GM21381 (cell line): ENCODE data around the gene CMTM7.
"Not testable (repeated sequence)": the region's sequence is repeated elsewhere in the genome, so short reads cannot be mapped to it uniquely, and the experiment has no call there.

Experiments used
- ATAC-seq: cut with Tn5 transposase; IDR thresholded peaks from one replicate; pipeline ENCODE4 v1.9.1; 2021; ENCODE audit warnings: mild to moderate bottlenecking, moderate library complexity; ENCODE audit not compliant: unreplicated experiment

CMTM7 gene

GRCh38 chr3:32379831-32380500 lies 11.7 kb upstream of the CMTM7 start:
- ATAC-seq: no peak

GRCh38 chr3:32381922-32382321 lies 9.7 kb upstream of the CMTM7 start:
- no peak for ATAC-seq

GRCh38 chr3:32383136-32383711 lies 8.4 kb upstream of the CMTM7 start:
- ATAC-seq: no peak

DNA sequence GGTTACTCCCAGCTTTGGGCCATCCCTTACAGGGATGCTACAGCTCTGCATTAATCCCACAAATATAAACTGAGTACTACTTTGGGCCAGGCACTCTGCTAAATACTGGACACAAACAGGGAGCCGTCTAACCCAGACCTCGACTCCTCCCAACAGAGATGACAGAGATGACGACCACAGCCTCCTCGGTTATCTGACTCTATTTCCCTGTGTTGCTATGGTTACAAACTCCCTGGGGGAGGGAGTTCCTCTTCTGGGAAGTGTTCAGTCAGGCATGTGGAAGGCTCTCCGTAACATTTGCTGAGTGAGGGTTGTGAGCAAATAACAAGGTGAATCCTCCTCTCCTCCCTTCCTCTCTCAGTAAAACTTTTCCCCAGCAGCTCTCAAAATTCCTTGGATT lies 6.7 kb upstream of the CMTM7 start:
- ATAC-seq: no peak

DNA sequence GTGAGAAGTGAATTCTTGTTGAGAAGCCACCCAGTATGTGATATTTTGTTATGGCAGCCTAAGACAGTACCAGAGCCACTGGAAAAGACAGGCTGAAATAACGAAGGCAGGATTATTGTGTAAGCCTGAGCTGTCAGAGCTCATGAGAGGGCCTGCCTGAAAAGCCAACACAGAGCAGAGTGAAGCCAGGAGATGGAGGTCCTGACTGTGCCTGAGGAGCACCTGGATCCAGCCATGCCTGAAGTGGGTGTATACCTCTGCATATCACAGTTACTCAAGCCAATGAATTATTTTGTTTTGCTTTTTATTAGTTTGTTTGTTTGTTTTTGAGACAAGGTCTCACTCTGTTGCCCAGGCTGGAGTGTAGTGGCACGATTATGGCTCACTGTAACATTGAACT lies 4.1 kb upstream of the CMTM7 start:
- no peak for ATAC-seq

- ATAC-seq: not testable (repeated sequence)
These were observed 2.1 kb upstream of the CMTM7 start for GRCh38 chr3:32389577-32389976.

DNA sequence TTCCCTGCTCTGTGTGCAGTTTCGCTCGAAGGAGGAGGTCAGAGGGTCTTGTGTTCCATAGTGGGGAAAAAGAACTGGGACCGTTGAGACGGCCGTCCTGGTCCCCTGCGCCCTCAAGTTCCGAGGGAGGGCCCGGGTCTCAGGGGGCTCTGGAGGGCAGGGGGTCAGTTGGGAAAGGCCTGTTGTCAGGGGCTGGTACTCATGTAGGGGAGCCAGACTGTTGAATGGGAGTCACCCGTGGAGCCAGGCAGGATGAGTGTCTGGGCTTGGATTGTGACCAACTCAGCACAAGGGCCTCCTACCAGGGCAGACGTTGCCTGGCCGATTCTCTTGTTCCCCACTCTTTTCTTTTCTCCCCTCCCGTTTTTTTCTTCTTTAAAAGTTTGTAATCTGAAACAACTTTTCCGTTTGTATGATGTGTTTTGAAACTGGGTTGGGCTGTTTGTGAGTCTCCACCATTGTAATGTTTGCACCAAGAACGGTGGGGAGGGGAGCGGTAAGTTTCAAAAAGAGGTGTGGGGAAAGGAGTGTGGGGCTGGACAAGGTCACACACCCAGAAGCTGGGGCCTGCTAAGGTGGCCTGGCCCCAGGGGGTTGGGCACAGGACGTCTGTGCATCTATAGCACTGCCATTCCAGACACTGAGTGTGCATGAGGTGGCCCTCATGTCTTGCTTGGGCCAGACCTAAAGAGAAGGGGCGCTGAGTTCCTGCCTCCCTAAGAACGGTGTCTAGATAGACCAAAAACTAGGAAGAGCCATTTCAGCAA lies 1.1 kb downstream of the CMTM7 start:
- ATAC-seq: no peak

DNA sequence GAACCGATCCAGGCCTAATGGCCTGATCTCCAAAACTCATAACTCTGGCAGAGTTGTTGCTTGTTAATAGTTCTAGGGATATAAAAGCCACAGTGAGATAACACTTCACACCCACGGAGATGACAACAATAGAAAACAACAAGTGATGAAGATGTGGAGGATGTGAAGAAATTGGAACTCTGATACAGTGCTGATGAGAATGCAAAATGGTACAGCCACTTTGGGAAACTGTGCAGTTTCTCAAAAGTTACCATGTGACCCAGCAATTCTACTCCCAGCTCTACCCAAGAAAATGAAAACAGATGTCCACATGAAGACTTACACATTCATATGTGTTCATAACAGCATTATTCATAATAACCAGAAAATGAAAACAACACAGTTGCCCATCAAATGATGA lies 3.8 kb downstream of the CMTM7 start:
- ATAC-seq: no peak

GRCh38 chr3:32397941-32398340 lies 6.3 kb downstream of the CMTM7 start:
- no peak for ATAC-seq

- ATAC-seq: no peak
These were observed 6.9 kb downstream of the CMTM7 start for GRCh38 chr3:32398531-32398930.

DNA sequence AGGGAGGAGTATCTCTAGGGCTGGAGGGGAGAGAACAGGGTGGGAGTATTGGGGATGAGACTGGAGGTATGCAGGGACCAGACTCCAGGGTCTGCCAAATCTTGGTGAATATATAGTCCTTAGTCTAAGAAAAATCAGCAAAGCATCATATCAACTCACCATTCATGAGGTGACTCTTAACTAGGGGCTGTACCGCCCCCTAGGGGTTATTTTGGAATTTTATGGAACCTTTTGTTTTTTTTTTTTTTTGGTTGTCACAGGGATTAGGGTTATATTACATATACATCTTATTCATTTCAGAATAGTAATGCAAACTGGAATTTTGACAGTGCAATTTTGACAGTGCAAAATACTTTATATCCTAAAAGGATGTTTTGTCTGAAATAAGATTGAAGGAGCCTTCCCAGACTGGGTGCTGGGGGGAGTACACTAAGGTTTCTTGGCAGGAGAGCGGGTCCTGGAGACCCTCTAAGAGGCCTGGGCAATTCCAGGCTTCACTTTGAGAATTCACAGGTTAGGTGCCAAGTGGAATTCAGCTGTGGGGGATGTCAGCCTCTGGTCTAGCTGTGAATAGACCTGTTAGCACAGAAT lies 7.5 kb downstream of the CMTM7 start:
- no peak for ATAC-seq

GRCh38 chr3:32401126-32401525 lies 9.5 kb downstream of the CMTM7 start:
- ATAC-seq: peak; percentile 15

- peak; percentile 81 for ATAC-seq
These were observed 10.0 kb downstream of the CMTM7 start for GRCh38 chr3:32401556-32402081.

GRCh38 chr3:32403663-32404062 lies 12.0 kb downstream of the CMTM7 start:
- ATAC-seq: no peak

DNA sequence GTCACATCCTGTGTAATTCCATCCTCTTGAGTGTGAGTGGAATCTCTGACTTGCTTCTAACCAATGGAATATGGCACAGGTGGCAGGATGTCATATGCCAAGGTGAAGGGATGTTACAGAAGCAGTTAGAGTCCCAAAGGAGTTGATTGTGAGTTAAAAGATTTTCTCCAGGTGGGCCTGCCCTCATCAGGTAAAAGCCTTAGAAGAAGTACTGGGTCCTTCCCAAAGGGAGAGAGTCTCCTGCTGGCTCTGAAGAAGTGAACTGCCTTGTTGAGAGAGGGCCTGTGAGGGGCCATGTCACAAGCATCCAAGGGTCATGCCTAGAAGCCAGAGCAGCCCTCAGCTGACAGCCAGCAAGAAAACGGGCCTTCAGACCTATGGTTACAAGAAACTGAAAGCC lies 13.1 kb downstream of the CMTM7 start:
- ATAC-seq: no peak

DNA sequence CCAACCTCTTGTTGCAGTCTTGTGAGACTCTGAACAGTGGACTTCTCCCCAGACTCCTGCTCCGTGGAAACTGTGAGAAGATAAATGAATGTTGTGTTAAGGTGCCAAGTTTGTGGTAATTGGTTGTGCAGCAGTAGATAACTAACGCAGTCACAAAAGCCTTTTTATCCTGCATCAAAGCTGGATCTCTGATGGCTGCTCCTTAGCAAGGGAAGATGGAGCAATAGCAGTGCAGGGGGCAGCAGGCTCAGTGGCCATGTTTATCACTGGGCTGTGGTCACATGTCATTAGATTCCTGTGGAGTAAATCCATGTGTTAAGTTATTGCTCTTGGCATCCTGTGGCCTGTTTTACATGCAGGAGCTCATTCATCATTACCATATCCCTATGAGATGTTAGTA lies 13.5 kb downstream of the CMTM7 start:
- no peak for ATAC-seq

GRCh38 chr3:32405711-32406323 lies 14.2 kb downstream of the CMTM7 start:
- no peak for ATAC-seq

DNA sequence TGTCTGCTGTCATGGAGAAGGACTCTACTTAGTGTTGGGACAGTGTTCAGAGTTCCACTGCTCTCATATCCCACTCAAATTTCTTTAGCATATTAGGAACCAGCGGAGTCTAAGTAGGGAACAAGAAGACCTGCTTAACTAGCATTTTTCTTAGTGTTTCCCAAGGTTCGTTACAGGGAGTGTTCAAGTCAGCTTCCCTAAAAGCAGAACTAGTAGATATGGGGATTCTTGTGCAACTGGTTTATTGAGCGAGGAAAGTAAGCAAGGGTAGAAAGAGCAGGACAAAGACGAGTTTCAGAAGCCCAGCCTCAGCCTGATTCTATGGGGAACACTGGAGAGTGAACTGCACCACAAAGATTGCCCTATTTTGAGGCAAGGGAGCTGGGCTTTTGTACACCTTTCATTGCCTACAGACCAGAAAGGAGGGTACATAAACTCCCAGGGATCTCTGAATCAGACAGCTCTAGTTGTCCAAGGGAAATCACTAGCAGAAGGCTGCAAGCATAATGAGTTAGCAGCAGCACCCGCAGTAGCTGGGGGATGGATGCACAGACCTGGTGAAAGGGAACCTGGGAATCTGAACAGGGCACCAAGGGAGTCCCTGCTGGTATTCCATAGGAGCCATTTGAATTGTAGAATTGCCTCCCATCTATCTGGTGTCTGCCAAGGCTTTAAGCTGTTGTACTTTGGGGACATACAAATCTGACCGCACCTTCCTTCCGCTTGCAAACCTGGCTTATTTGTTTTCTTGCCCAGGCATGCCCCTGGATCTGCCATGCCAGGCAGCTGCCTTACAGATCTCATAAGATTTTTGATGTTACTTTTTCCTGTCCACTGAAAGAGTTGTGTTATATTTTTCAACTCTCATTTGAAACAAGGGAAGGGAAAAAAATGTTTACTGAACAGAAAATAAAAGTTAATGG lies 15.1 kb downstream of the CMTM7 start:
- no peak for ATAC-seq

DNA sequence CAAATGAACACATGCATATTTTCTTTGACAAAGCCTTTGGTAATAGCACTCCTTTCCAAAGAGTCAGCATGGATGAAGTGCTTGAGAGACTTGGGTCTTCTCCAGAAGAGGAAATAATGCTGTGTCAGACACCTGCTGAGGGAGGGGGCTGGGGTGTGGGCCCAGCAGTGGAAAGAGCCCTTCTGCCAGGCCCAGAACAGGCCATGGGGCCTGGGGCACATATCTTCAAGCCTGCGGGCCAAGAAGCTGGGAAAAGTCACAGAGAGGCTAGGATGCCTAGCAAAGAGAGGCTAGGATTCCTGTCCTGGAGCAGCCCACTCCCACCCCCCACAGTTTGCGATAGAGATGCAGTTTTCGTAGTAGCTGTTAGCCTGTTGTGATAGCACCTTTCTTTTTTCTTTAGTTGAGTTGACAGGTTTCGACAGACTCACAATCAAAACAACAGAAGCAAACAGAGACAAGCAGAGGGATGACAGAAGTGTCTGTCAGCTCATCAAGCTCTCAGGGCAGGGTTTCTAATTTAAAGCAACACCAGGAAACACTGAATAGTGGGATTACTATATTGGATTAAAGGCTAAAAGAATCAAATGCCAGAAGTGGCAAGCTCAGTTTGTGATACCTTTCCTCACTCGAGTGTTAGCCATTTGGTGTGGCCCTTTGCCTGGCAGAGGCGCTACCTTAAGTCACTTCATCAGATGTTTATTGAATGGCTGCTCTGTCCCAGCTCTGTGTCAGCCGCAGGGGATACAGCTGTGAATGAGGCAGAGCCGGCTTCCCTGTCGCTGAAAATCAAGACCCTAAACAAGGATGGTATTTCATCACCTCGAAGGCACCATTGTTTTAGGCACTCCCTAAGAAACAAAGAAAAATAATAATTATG lies 19.0 kb downstream of the CMTM7 start:
- ATAC-seq: no peak
